Stomach (tissue), 9 donors: ENCODE results near the gene CNTN6. TPM values are rescaled to one million over a fixed set of nuclear protein-coding genes. Genes with fewer than 3 reads are reported as not detected.

Experiments
- DNase-seq, 2 donors: peaks; one replicate each; pipeline versions ENCODE4 v3.0.0 to v3.0.0-alpha.2; 2013 to 2019
- H3K27ac ChIP-seq, 5 donors: fragments of 200-600 bp in 4 of 5; sonication (generic) in 4 of 5; one replicate each; pipeline ENCODE4 v1.5.1; 2013 to 2019; ENCODE audit warnings: mild to moderate bottlenecking in 1 of 5, moderate library complexity in 1 of 5
- H3K27me3 ChIP-seq, 3 donors: fragments of 200-600 bp; sonication (generic); one replicate each; pipeline ENCODE4 v1.5.1; 2017 to 2019; ENCODE audit warnings: mixed run types in 1 of 3
- H3K36me3 ChIP-seq, 4 donors: fragments of 200-600 bp; sonication (generic); 1 replicate in 3 of 4; 2 replicates in 1 of 4; pipeline ENCODE4 v1.5.1; 2016 to 2019
- H3K4me1 ChIP-seq, 4 donors: fragments of 200-600 bp; sonication (generic); one replicate each; pipeline ENCODE4 v1.5.1; 2016 to 2019
- H3K4me3 ChIP-seq, 4 donors: fragments of 200-600 bp; sonication (generic) in 3 of 4; one replicate each; pipeline ENCODE4 v1.5.1; 2016 to 2019; ENCODE audit warnings: mild to moderate bottlenecking in 1 of 4
- H3K9me3 ChIP-seq, 4 donors: fragments of 200-600 bp; sonication (generic); one replicate each; pipeline ENCODE4 v1.5.1; 2016 to 2019
- CTCF ChIP-seq, 7 experiments: fragments of 450-650 bp in 4 of 7; fragments of 200-600 bp in 3 of 7; sonication (generic) in 3 of 7; IDR thresholded peaks; one replicate each; pipeline ENCODE4 v1.5.1; 2016 to 2019; ENCODE audit warnings: antibody characterized with exemption in 7 of 7, control low read depth in 2 of 7, mild to moderate bottlenecking in 1 of 7
- EP300 ChIP-seq: sonication (generic); formaldehyde crosslinking; IDR thresholded peaks from one replicate; pipeline ENCODE4 v1.6.1; 2017; ENCODE audit warnings: antibody characterized with exemption
- POLR2A ChIP-seq, 4 donors: fragments of 450-650 bp; IDR thresholded peaks; one replicate each; pipeline ENCODE4 v1.6.1; 2016; ENCODE audit warnings: antibody characterized with exemption in 4 of 4, control low read depth in 2 of 4, mild to moderate bottlenecking in 1 of 4, moderate library complexity in 1 of 4
- POLR2AphosphoS5 ChIP-seq, 3 donors: sonication (generic); formaldehyde crosslinking; IDR thresholded peaks; one replicate each; pipeline ENCODE4 v1.6.1; 2016; ENCODE audit warnings: antibody characterized with exemption in 3 of 3
- WGBS, 5 donors: extraction: QIAGEN DNeasy Blood & Tissue Kit in 3 of 5; methylation state at CpG; one replicate each; pipeline versions ENCODE4 v1.1.5 to v1.1.7; 2013 to 2018; 5-methylcytosine and 5-hydroxymethylcytosine counted together
- intact Hi-C: fragments of 100-400 bp; cut with DNase I; formaldehyde crosslinking; loops from one replicate; pipeline ENCODE4 v1.15.1; 2023; ENCODE audit warnings: low total_unique reads
- polyA plus RNA-seq, 3 donors: library from polyadenylated mRNA; stranded (reverse); fragments of 200-250 nt; gene quantifications; one replicate each; pipeline ENCODE4 v1.2.3, GENCODE V29; 2013
- total RNA-seq, 5 donors: library from RNA; depleted of rRNA; stranded (reverse); fragments of >200 nt; gene quantifications; one replicate each; pipeline versions ENCODE4 v1.1.0 to v1.2.3, GENCODE V29; 2014 to 2016
- donor health status: healthy with polysubstance abuse.
- donor health status: Bipolar disorder and iron deficiency.
- donor health status: healthy.

Gene CNTN6
- total and polyA plus RNA-seq, 8 donors = 2.2 TPM; not detected in 7

GRCh38 chr3:1350885-1351284 is 258.1 kb downstream of the CNTN6 start:
- Histone ChIP-seq H3K27me3 (no peaks in the 10 kb centered on the region), H3K27ac (no peak overlapping the region), H3K4me1 (no peaks in the 10 kb centered on the region), H3K4me3 (no peak overlapping the region), H3K9me3 (no peaks in the 10 kb centered on the region), H3K36me3 (no peaks in the 10 kb centered on the region)
- WGBS, 5 donors = 69 to 84% (median 76%) methylated on average over 3 of the region's 3 CpGs
- DNase-seq = no peak
- TF ChIP-seq POLR2A (IDR thresholded peaks at IDR 0.05) = no peak
- no peak for TF ChIP-seq EP300
- TF ChIP-seq CTCF (IDR thresholded peaks at IDR 0.05) = no peak
- TF ChIP-seq POLR2AphosphoS5 (IDR thresholded peaks at IDR 0.05) = no peak
- intact Hi-C loops = no loop called here

- Histone ChIP-seq H3K27me3 (no peaks in the 10 kb centered on the region), H3K4me1 (no peaks in the 10 kb centered on the region), H3K9me3 (no peaks in the 10 kb centered on the region), H3K36me3 (no peaks in the 10 kb centered on the region), H3K27ac (no peak overlapping the region), H3K4me3 (no peak overlapping the region)
- intact Hi-C loops = no loop called here
- no peak for DNase-seq
- TF ChIP-seq POLR2A (IDR thresholded peaks at IDR 0.05) (no peak), CTCF (IDR thresholded peaks at IDR 0.05) (no peak), POLR2AphosphoS5 (IDR thresholded peaks at IDR 0.05) (no peak), EP300 (no peak)
- 30 to 57% (median 44%) methylated on average over 3 of the region's 3 CpGs for WGBS, 5 donors
Measured at GRCh38 chr3:1355691-1356090, 262.9 kb downstream of the CNTN6 start.

- Histone ChIP-seq H3K4me1 (no peaks in the 10 kb centered on the region), H3K27ac (no peak overlapping the region), H3K4me3 (no peak overlapping the region), H3K36me3 (no peaks in the 10 kb centered on the region), H3K27me3 (no peaks in the 10 kb centered on the region), H3K9me3 (no peaks in the 10 kb centered on the region)
- no peak for DNase-seq
- TF ChIP-seq POLR2AphosphoS5 (IDR thresholded peaks at IDR 0.05) (no peak), CTCF (IDR thresholded peaks at IDR 0.05) (no peak), EP300 (no peak), POLR2A (IDR thresholded peaks at IDR 0.05) (no peak)
- intact Hi-C loops = no loop called here
- WGBS, 5 donors = 57 to 68% (median 65%) methylated on average over 3 of the region's 3 CpGs
Measured at GRCh38 chr3:1356101-1356500, 263.3 kb downstream of the CNTN6 start.

GRCh38 chr3:1365528-1365927 is 272.7 kb downstream of the CNTN6 start:
- Histone ChIP-seq H3K4me1 (no peaks in the 10 kb centered on the region), H3K36me3 (no peaks in the 10 kb centered on the region), H3K27me3 (no peaks in the 10 kb centered on the region), H3K9me3 (peaks cover 0 to 5% (median 0%) of the 10 kb centered on the region in 4 donors), H3K27ac (no peak overlapping the region), H3K4me3 (no peak overlapping the region)
- DNase-seq = no peak
- WGBS, 5 donors = 64 to 90% (median 81%) methylated on average over 2 of the region's 2 CpGs
- no peak for TF ChIP-seq EP300
- TF ChIP-seq POLR2A (IDR thresholded peaks at IDR 0.05) = no peak
- TF ChIP-seq CTCF (IDR thresholded peaks at IDR 0.05) = no peak
- no peak for TF ChIP-seq POLR2AphosphoS5 (IDR thresholded peaks at IDR 0.05)
- intact Hi-C loops = no loop called here
